ENCODE data around the gene SUPV3L1.

DNA sequence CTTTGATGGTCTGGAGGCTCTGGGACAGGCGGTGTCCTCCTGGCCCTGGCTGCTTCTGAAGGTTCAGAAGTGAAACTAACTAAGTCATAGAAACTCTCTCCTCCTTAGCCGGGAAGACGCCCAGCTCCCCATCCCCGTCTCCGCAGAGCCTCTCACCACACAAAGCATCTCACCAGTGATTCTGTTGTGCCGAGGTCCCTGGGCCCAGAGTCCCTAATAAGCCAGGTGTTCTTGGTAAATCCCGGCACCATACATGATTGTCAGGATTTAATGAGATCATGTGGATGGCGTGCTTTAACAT is 49.5 kb downstream of the SUPV3L1 start:
- no peak for TF ChIP-seq GATA3 (IDR thresholded peaks at IDR 0.05; ENCODE audit: low read depth, low read length)
- no peak for TF ChIP-seq GATA2 (IDR thresholded peaks at IDR 0.05; ENCODE audit: low read depth, low read length)

Measured in SH-SY5Y (cell line).